Smooth muscle cell of bladder (primary cell): ENCODE measurements around the gene PNLDC1. TPM values are rescaled to one million over a fixed set of nuclear protein-coding genes. Genes with fewer than 3 reads are reported as not detected.

Experiments
- total RNA-seq: library from RNA; depleted of rRNA; stranded (reverse); fragments of >200 nt; gene quantifications from 2 replicates; pipeline ENCODE4 v1.2.3, GENCODE V29; 2014

The PNLDC1 gene
- total RNA-seq = 0.74 TPM in 1 of 2 replicates, not detected in the other

GRCh38 chr6:159800141-159800865 lies at the start of gene PNLDC1:
Gene PNLDC1, plus strand, starts transcription at chr6:159800276. Its CDS starts 32 bp downstream, at chr6:159800308.

GRCh38 chr6:159761873-159762680 lies 38.0 kb upstream of the PNLDC1 start, which contains the start of gene ACAT2:
Gene ACAT2, plus strand, starts transcription at chr6:159762045. Its CDS starts 43 bp downstream, at chr6:159762088.

GRCh38 chr6:159789377-159790148 lies 10.5 kb upstream of the PNLDC1 start, which contains the start of gene TCP1:
Gene TCP1, minus strand, starts transcription at chr6:159789602. Its CDS starts 134 bp downstream, at chr6:159789468.

GRCh38 chr6:159790149-159790955 lies 9.7 kb upstream of the PNLDC1 start, which contains the start of gene MRPL18:
Gene MRPL18, plus strand, starts transcription at chr6:159790467. Its CDS starts 121 bp downstream, at chr6:159790588.

Other genes with a start within 250 kb of the PNLDC1 start
- gene SOD2, start 107.0 kb upstream of the PNLDC1 start, total RNA-seq = 1,358 and 2,648 TPM in 2 replicates
- 112 and 146 TPM in 2 replicates for gene WTAP, start 72.8 kb upstream of the PNLDC1 start, total RNA-seq
- gene ACAT2, start 38.2 kb upstream of the PNLDC1 start, total RNA-seq = 88.2 and 95.7 TPM in 2 replicates
- 153 and 234 TPM in 2 replicates for gene TCP1, start 10.7 kb upstream of the PNLDC1 start, total RNA-seq
- gene MRPL18, start 9.8 kb upstream of the PNLDC1 start, total RNA-seq = 78.9 and 89.1 TPM in 2 replicates
- under 0.01 and 0.09 TPM in 2 replicates for gene MAS1, start 90.7 kb downstream of the PNLDC1 start, total RNA-seq
- gene IGF2R, start 168.8 kb downstream of the PNLDC1 start, total RNA-seq = 137 and 220 TPM in 2 replicates